Osteoblast (primary cell): Measurements from ENCODE around the gene SLC5A9. TPM values are rescaled to one million over a fixed set of nuclear protein-coding genes. Genes with fewer than 3 reads are reported as not detected.

Experiments
- DNase-seq: peaks from one replicate; pipeline ENCODE4 v3.0.0; 2011; ENCODE audit warnings: low spot score, mixed read lengths; ENCODE audit not compliant: insufficient read length; ENCODE audit errors: missing footprints
- H2AFZ ChIP-seq: 2 replicates; pipeline ENCODE4 v1.6.0; 2011; ENCODE audit warnings: mild to moderate bottlenecking, low read length
- H3K27ac ChIP-seq: 2 replicates; pipeline ENCODE4 v1.5.1; 2011; ENCODE audit warnings: mild to moderate bottlenecking, low read depth, low read length, moderate library complexity
- H3K27me3 ChIP-seq: 2 replicates; pipeline ENCODE4 v1.6.0; 2012; ENCODE audit warnings: mild to moderate bottlenecking, control low read depth, inconsistent platforms, low read length, moderate library complexity; ENCODE audit not compliant: insufficient read depth
- H3K36me3 ChIP-seq: 2 replicates; pipeline ENCODE4 v1.5.1; 2011; ENCODE audit warnings: mild to moderate bottlenecking, low read length, control low read depth, moderate library complexity; ENCODE audit not compliant: insufficient read depth
- H3K4me1 ChIP-seq: 2 replicates; pipeline ENCODE4 v1.5.1; 2011; ENCODE audit warnings: mild to moderate bottlenecking, low read length, control low read depth, moderate library complexity; ENCODE audit not compliant: insufficient read depth
- H3K4me2 ChIP-seq: 2 replicates; pipeline ENCODE4 v1.6.0; 2011; ENCODE audit warnings: mild to moderate bottlenecking, low read length; ENCODE audit not compliant: insufficient read depth
- H3K4me3 ChIP-seq: fragments of 200-600 bp; sonication (generic); 3 replicates; pipeline ENCODE4 v1.5.1; 2012; ENCODE audit warnings: mild to moderate bottlenecking, low read length, inconsistent platforms; ENCODE audit not compliant: insufficient read depth
- H3K79me2 ChIP-seq: 2 replicates; pipeline ENCODE4 v1.6.0; 2012; ENCODE audit warnings: mild to moderate bottlenecking, low read length, control low read depth, inconsistent platforms; ENCODE audit not compliant: insufficient read depth
- H3K9me3 ChIP-seq: 2 replicates; pipeline ENCODE4 v1.5.1; 2011; ENCODE audit warnings: low read depth, low read length, control low read depth
- H4K20me1 ChIP-seq: 2 replicates; pipeline ENCODE4 v1.6.0; 2012; ENCODE audit warnings: mild to moderate bottlenecking, low read length, control low read depth; ENCODE audit not compliant: insufficient read depth
- CTCF ChIP-seq: IDR thresholded peaks from 2 replicates; pipeline ENCODE4 v1.5.1; 2011; ENCODE audit warnings: mild to moderate bottlenecking, low read depth, low read length, moderate library complexity; ENCODE audit errors: extremely low read depth
- total RNA-seq: library from RNA; depleted of rRNA; stranded (reverse); fragments of >200 nt; gene quantifications from 2 replicates; pipeline ENCODE4 v1.2.3, GENCODE V29; 2012

Gene SLC5A9
- total RNA-seq, 1 donor = not detected

- H3K4me2 ChIP-seq = no peak overlapping the region
- no peaks in the 10 kb centered on the region for H3K9me3 ChIP-seq
- H4K20me1 ChIP-seq = no peaks in the 10 kb centered on the region
- H3K4me1 ChIP-seq = no peaks in the 10 kb centered on the region
- no peak overlapping the region for H3K4me3 ChIP-seq
- H3K79me2 ChIP-seq = no peaks in the 10 kb centered on the region
- H3K27me3 ChIP-seq = peaks cover 6% of the 10 kb centered on the region
- H3K27ac ChIP-seq = no peak overlapping the region
- DNase-seq = no peak
- H2AFZ ChIP-seq = no peak overlapping the region
- TF ChIP-seq CTCF = no peak
- no peaks in the 10 kb centered on the region for H3K36me3 ChIP-seq
These were observed 27.7 kb upstream of the SLC5A9 start for GRCh38 chr1:48194801-48195200.

- Histone ChIP-seq H4K20me1 (no peaks in the 10 kb centered on the region), H3K36me3 (no peaks in the 10 kb centered on the region), H3K79me2 (no peaks in the 10 kb centered on the region), H3K27ac (no peak overlapping the region), H3K4me1 (no peaks in the 10 kb centered on the region), H3K4me2 (no peak overlapping the region), H3K4me3 (no peak overlapping the region), H2AFZ (no peak overlapping the region), H3K27me3 (peaks cover 19% of the 10 kb centered on the region), H3K9me3 (no peaks in the 10 kb centered on the region)
- no peak for DNase-seq
- no peak for TF ChIP-seq CTCF
These were observed 26.3 kb upstream of the SLC5A9 start for GRCh38 chr1:48196237-48196636.

- Histone ChIP-seq H2AFZ (no peak overlapping the region), H3K4me2 (no peak overlapping the region), H3K27me3 (peaks cover 21% of the 10 kb centered on the region), H3K27ac (no peak overlapping the region), H3K4me1 (peaks cover 14% of the 10 kb centered on the region), H3K4me3 (no peak overlapping the region), H3K36me3 (no peaks in the 10 kb centered on the region), H3K79me2 (no peaks in the 10 kb centered on the region), H4K20me1 (no peaks in the 10 kb centered on the region), H3K9me3 (no peaks in the 10 kb centered on the region)
- DNase-seq = no peak
- TF ChIP-seq CTCF = no peak
These were observed 23.5 kb upstream of the SLC5A9 start for GRCh38 chr1:48198970-48199369.

- DNase-seq = no peak
- Histone ChIP-seq H4K20me1 (no peaks in the 10 kb centered on the region), H3K27ac (no peak overlapping the region), H3K4me1 (peaks cover 14% of the 10 kb centered on the region), H3K4me2 (no peak overlapping the region), H3K4me3 (no peak overlapping the region), H3K79me2 (no peaks in the 10 kb centered on the region), H2AFZ (no peak overlapping the region), H3K9me3 (no peaks in the 10 kb centered on the region), H3K27me3 (peaks cover 21% of the 10 kb centered on the region), H3K36me3 (no peaks in the 10 kb centered on the region)
- no peak for TF ChIP-seq CTCF
These were observed 22.2 kb upstream of the SLC5A9 start for GRCh38 chr1:48200166-48200900.
